ENCODE measurements around the gene MEIS1.

DNA sequence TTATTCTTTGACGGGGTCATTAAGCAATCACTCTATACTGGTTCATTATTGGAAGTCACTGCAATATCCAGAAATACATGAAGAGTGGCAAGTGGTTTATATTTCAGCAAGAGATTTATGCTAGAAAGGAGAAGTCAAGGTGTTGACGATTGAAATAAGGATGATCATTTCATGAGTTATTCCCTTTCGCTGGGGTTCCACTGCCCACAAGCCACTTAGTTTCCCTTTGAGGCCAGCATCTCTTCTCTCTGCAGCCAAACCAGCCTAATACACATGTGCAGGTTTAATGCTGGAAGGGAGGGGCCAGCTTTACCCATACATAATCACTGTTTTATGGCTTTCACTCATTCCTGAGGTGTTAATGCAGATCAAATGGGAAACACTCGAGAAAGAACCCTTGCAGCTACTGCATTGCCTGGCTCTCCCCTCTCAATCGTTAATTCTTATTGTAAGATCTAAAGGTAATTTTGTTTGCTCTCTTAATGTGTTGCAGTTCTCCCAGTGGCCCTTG is 108.4 kb downstream of the MEIS1 start:
- TF ChIP-seq, protein P1, sequence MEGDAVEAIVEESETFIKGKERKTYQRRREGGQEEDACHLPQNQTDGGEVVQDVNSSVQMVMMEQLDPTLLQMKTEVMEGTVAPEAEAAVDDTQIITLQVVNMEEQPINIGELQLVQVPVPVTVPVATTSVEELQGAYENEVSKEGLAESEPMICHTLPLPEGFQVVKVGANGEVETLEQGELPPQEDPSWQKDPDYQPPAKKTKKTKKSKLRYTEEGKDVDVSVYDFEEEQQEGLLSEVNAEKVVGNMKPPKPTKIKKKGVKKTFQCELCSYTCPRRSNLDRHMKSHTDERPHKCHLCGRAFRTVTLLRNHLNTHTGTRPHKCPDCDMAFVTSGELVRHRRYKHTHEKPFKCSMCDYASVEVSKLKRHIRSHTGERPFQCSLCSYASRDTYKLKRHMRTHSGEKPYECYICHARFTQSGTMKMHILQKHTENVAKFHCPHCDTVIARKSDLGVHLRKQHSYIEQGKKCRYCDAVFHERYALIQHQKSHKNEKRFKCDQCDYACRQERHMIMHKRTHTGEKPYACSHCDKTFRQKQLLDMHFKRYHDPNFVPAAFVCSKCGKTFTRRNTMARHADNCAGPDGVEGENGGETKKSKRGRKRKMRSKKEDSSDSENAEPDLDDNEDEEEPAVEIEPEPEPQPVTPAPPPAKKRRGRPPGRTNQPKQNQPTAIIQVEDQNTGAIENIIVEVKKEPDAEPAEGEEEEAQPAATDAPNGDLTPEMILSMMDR (IDR thresholded peaks at IDR 0.05), result no peak
- TF ChIP-seq POLR2A (IDR thresholded peaks at IDR 0.05), result no peak
